ENCODE measurements around the gene CBFA2T2. TPM values are rescaled to one million over a fixed set of nuclear protein-coding genes. Genes with fewer than 3 reads are reported as not detected.
"Not testable (repeated sequence)": the region's sequence is repeated elsewhere in the genome, so short reads cannot be mapped to it uniquely, and the experiment has no call there.

CBFA2T2 gene
- total and polyA plus RNA-seq, 2 donors (not counting 3 experiments of a cell fraction or from before 2014, with no cell fraction given): 10.7 to 12.1 TPM

DNA sequence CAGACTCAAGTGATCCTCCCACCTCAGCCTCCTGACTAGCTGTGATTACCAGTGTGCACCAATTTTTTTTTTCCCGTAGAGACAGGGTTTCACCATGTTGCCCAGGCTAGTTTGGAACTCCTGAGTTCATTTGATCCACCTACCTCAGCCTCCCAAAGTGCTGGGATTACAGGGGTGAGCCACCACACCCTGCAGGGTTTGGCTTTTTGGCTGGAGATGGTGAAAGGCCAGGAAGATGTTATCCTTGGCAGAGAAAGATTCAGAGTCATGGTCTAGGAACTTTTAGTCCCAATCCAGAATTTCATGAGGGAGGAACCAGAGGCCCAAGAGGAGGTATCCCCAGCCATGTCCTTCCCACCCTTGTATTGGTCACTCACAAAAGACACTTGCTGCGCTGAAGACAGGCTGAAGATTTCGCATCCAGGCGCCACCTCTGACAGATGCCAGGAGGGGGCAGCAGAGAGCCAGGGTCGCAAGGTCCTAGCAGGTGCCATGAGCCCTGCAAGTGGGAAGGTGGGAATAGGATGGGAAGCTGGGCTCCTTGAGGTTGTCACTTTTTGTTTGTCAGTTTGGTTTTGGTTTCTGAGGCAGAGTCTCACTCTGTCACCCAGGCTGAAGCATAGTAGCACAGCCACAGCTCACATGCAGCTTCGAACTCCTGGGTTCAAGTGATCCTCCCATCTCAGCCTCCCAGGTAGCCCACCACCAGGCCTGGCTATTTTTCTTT is 32.8 kb upstream of the CBFA2T2 start:
- H3K9ac ChIP-seq (replicated peaks; ENCODE audit: extremely low read depth, insufficient read depth, low read length); H3K9me3 ChIP-seq (replicated peaks; ENCODE audit: control insufficient read depth, insufficient read depth, low read length); H3K9me1 ChIP-seq (replicated peaks; ENCODE audit: control insufficient read depth, extremely low read depth, insufficient read depth, low read length); H2AFZ ChIP-seq (ENCODE audit: low read depth, low read length); H3K36me3 ChIP-seq (ENCODE audit: control insufficient read depth in 2 of 2, extremely low read depth in 1 of 2, insufficient read depth in 2 of 2, low read length in 2 of 2); H3K79me2 ChIP-seq (ENCODE audit: control insufficient read depth, insufficient read depth, low read length); POLR2A ChIA-PET; H3K4me2 ChIP-seq (ENCODE audit: insufficient read depth, low read length); H3K4me3 ChIP-seq (replicated peaks in 1 of 3; ENCODE audit: insufficient read depth in 1 of 3, low read depth in 1 of 3, low read length in 3 of 3); H3K27me3 ChIP-seq (ENCODE audit: control insufficient read depth in 2 of 2, insufficient read depth in 2 of 2, low read length in 2 of 2); BruUV-seq (replicated peaks); H3K27ac ChIP-seq (ENCODE audit: insufficient read depth, low read depth, low read length); H4K20me1 ChIP-seq (replicated peaks; ENCODE audit: control insufficient read depth, extremely low read depth, insufficient read depth, low read length); H3K4me1 ChIP-seq (ENCODE audit: control insufficient read depth, extremely low read depth, insufficient read depth, low read length); dilution Hi-C loops (cut with MboI; ENCODE audit: extremely low pct_ligation_motif_present, low sequenced_read_pairs): not testable (repeated sequence)
- intact Hi-C loops (cut with micrococcal nuclease): loop anchor here (1.0 to 5.0 kb wide), 4 partner anchors 196 to 610 kb away; partner anchors contain the start of gene ZNF341
- CTCF ChIA-PET: interaction anchor here (0.6 to 2.6 kb wide), 18 partner anchors 9 to 389 kb away, joined by 3 to 58 read pairs (median 3); partner anchors contain the start of gene ACTL10
- peak; percentile 82 for DNase-seq (ENCODE audit: low read depth, low spot score)
- TF ChIP-seq, protein P1, sequence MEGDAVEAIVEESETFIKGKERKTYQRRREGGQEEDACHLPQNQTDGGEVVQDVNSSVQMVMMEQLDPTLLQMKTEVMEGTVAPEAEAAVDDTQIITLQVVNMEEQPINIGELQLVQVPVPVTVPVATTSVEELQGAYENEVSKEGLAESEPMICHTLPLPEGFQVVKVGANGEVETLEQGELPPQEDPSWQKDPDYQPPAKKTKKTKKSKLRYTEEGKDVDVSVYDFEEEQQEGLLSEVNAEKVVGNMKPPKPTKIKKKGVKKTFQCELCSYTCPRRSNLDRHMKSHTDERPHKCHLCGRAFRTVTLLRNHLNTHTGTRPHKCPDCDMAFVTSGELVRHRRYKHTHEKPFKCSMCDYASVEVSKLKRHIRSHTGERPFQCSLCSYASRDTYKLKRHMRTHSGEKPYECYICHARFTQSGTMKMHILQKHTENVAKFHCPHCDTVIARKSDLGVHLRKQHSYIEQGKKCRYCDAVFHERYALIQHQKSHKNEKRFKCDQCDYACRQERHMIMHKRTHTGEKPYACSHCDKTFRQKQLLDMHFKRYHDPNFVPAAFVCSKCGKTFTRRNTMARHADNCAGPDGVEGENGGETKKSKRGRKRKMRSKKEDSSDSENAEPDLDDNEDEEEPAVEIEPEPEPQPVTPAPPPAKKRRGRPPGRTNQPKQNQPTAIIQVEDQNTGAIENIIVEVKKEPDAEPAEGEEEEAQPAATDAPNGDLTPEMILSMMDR (IDR thresholded peaks at IDR 0.05; ENCODE audit: extremely low read depth in 1 of 2, insufficient read depth in 1 of 2, low read depth in 1 of 2, low read length in 2 of 2): peak; percentile 93 to 94
- peak; percentile 80 for FAIRE-seq

DNA sequence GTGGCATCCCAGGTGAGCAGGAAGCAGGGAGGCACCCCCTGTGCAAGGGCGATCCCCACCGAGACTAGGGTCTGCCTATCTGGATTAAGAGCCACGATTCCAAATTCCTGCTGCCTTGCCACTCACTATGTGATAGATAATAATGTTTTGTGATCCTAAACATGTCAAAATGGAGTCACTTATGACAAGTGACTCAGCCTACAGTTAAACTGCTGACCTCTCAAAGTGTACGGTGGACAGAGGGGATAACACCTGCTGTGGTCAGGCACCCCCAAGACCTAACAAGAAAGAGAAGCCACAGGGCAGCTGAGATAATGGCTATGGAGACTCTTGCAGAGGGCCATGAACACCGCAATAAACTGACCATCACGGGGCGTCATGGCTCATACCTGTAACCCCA is 30.3 kb upstream of the CBFA2T2 start:
- no peaks in the 10 kb centered on the region for H3K4me1 ChIP-seq (ENCODE audit: control insufficient read depth, extremely low read depth, insufficient read depth, low read length)
- ChIA-PET POLR2A (no interaction called here), CTCF (interaction anchor here (1.4 kb wide), 1 partner anchor 194 kb away, joined by 12 read pairs; no protein-coding TSS in a partner anchor)
- no peak overlapping the region for H3K9ac ChIP-seq (replicated peaks; ENCODE audit: extremely low read depth, insufficient read depth, low read length)
- no peaks in the 10 kb centered on the region for H3K79me2 ChIP-seq (ENCODE audit: control insufficient read depth, insufficient read depth, low read length)
- intact Hi-C loops (cut with micrococcal nuclease): loop anchor here (5.0 kb wide), 1 partner anchor 608 kb away; no protein-coding TSS in a partner anchor
- no peak for DNase-seq (ENCODE audit: low read depth, low spot score)
- H2AFZ ChIP-seq (ENCODE audit: low read depth, low read length): no peak overlapping the region
- H3K9me3 ChIP-seq (replicated peaks; ENCODE audit: control insufficient read depth, insufficient read depth, low read length): no peaks in the 10 kb centered on the region
- no peak for TF ChIP-seq GATA2 (IDR thresholded peaks at IDR 0.05; ENCODE audit: insufficient read depth, insufficient read length, low read depth, low read length)
- dilution Hi-C loops (cut with MboI; ENCODE audit: extremely low pct_ligation_motif_present, low sequenced_read_pairs): no loop called here
- no peak overlapping the region for H3K4me3 ChIP-seq (replicated peaks in 1 of 3; ENCODE audit: insufficient read depth in 1 of 3, low read depth in 1 of 3, low read length in 3 of 3)
- no peaks in the 10 kb centered on the region for H3K9me1 ChIP-seq (replicated peaks; ENCODE audit: control insufficient read depth, extremely low read depth, insufficient read depth, low read length)
- BruUV-seq (replicated peaks): no TSS peak
- no peaks in the 10 kb centered on the region for H4K20me1 ChIP-seq (replicated peaks; ENCODE audit: control insufficient read depth, extremely low read depth, insufficient read depth, low read length)
- H3K4me2 ChIP-seq (ENCODE audit: insufficient read depth, low read length): no peak overlapping the region
- no peak for FAIRE-seq
- peaks cover 0 to 2% of the 10 kb centered on the region in 2 experiments for H3K27me3 ChIP-seq (ENCODE audit: control insufficient read depth in 2 of 2, insufficient read depth in 2 of 2, low read length in 2 of 2)
- no peaks in the 10 kb centered on the region for H3K36me3 ChIP-seq (ENCODE audit: control insufficient read depth in 2 of 2, extremely low read depth in 1 of 2, insufficient read depth in 2 of 2, low read length in 2 of 2)
- H3K27ac ChIP-seq (ENCODE audit: insufficient read depth, low read depth, low read length): no peak overlapping the region
